Activated CD4-positive, alpha-beta T cell treated with anti-CD3 and anti-CD28 coated beads, Interleukin-2, amount 50 U/mL, for 16 hours (primary cell): Measurements from ENCODE around the gene ADGRF1.
"Not testable (repeated sequence)": the region's sequence is repeated elsewhere in the genome, so short reads cannot be mapped to it uniquely, and the experiment has no call there.

Experiments
- DNase-seq: peaks from one replicate; pipeline ENCODE4 v3.0.0-alpha.2; 2020

The ADGRF1 gene

DNA sequence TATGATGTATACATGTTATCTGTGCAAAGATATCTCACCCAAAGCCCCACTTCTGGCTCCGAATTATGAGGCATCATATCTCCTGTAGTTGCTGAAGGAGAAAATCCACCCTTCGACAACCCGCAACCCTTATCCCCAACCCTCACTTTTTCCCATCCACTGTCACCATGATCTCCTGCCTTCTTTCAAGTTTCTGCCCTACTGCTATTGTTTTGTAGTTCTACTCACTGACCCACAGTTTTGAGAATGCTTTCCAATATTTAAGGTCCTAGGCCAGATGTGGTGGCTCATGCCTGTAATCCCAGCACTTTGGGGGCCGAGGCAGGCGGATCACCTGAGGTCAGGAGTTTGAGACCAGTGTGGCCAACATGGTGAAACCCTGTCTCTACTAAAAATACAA is 22.2 kb downstream of the ADGRF1 start:
- DNase-seq: no peak

DNA sequence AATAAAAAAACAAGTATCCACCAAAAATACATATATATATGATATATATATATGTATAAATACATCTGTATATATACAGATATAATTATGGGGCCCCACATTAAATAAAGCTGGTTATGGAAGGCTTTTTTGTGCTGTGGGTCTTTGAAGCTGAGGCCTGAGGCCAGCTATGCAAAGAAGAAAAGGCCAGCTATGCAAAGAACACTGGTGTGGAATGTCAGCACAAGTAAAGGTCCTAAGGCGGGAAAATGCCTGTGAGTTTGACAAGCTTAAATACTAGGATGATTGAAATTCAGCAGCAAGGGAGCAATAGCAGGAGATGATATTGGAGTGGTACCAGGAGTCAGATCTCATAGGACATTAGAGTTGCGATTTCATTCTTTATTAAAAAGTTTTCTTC is 25.2 kb downstream of the ADGRF1 start:
- DNase-seq: no peak

DNA sequence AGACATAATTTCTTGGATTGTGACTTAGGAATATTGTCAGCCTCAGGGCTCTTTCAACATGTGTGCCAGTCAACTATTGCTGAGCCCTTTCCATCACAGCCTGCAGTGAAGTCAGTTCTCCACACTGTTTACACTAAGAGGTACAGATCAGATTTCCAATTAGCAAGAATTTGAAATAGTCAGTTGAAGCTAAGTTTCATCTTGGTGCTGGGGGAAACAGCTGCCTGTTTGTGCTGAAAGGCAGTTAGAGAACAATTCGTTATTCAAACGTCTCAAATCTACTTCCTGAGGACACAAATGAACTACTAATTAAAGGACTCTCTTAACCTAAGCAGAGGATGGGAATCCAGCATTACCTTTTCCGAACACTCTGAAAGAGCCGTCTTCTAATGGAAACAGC is 25.9 kb downstream of the ADGRF1 start:
- DNase-seq: no peak

DNA sequence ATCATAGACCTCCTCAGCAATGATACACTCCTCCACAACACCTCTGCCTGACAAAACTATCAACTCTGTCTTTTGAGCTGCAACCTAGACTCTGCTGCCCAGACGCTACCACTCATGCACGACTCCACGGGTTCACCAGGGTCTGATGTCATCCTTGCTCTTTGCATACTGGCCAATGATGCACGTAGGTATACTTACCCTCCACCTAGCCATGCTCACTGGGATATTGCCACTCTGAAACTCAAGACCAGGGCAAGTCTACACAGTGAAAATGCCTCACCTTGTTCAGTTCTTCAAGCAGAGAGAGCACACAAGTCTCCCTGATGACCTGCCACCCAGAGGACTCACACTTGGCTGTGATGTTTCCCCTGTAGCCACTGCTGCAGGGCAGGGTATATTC is 27.7 kb downstream of the ADGRF1 start:
- no peak for DNase-seq

DNA sequence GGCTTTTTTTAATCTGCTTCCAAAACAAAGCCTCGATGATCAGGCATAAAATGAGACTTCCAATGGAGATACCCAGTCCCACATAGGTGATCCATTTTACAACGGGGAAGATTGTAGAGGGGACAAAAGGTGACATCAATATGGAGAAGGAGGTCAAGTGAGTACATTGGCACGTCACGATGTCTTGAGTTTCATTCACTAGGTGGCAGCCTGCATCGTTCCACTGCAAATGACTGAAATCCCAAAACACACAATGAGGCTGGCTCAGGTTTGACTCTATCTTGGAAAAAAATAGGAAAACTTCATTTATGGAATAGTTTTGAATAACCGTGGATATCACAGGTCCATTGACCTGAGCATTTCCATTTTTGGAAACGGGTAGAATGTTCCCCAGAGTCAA is 32.5 kb downstream of the ADGRF1 start:
- no peak for DNase-seq

DNA sequence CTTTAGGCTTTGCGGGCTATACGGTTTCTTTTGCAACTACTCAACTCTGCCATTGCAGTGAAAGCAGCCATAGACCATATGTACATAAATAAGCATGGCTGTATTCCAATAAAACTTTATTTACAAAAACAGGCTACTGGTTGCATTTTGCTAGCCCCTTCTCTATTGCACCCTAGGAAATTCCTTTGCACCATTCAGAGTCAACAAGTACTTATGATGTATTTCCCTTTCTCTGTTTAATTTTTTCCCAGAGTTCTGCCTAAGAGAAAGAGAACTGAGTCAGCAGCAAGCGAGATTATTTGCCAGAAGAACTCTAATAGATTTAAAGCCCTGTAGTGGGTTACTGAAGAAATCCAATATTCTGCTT is 33.8 kb downstream of the ADGRF1 start:
- no peak for DNase-seq

DNA sequence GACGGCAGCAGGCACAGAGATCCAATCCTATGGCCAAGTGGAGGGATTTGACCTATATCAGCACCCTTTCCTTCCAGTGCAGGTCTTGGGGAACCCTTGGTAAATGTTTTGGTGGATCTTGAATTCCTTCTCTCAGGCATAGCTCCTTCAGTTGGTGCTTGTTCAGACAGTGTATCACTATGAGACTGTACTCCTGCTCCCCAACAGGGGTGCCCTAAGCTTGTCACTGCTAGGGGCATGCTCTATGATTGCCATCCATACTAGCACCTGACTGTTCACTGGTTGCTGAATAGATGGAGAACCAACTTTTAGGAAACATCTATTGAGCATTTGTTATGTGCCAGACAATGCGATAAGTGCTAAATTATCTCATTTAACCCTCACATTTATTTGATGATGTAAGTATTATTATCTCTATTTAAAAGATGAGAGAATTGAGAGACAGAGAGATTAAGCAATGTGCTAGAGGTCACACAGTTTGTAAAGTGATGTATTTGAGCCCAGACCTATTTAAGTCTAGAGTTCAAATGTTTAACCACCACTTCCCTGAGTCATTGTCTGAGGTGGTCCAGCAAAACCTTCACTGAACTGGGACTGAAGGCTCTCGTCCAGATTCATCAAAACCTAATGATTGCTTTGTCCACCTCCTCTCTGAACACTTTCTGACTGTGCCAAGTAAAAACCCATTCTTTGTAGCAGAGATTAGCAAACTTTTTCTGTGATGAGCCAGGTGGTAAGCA is 34.3 kb downstream of the ADGRF1 start:
- no peak for DNase-seq

DNA sequence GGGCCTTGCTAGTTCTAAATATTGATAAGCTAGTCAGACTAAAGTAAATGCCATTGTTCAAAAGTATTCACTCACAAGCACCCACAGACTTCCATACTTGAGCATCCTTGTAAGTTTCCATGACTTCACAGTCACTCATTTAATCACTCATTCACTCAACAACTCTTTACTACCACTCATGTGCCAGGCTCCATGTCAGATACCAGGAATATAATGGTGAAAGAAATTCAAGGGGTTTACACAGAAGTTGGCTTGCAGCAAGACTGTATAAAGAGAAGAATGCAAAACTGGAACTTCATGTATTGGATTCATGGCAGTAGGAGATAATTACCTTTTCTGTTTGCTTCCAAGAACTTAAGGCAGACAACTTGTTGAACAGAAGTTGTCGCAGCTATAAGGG is 36.6 kb downstream of the ADGRF1 start:
- DNase-seq: no peak

DNA sequence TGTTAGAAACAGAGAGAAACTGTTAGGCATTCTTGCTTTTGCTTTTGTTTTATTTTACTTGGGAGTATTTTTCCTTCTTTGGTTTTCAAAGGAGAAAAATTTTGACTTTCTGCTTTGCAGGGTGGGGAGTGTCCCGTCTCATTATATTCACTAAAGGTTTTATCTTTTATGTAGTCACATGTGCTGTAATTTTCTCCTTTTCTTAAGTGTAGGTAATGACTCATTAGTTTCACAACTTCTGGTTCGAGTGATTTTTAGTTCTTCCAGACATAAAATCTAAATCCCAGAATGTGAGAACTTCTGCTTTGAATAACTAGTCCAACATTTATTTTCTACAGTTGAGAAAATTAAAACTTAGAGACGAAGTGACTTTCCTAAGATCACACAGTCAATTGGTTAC is 37.7 kb downstream of the ADGRF1 start:
- DNase-seq: no peak

DNA sequence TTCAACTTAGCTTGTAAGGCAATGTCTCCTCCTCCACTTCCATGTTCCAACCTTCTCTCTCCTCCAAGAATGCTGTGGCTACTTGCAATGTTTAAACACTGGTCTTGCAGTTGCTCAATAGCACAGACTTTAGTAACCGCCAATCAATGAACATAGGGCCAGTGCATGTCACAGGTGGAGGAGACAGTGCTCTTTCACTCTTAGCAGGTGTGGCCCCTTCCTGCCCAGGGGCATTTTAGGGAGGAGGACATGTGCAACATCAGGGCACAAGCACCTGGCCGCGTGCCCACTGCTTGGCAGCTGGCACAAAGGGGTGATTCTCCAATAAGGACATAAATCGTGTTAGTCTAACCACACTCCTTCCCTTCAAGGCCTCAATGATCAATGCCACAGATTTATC is 41.3 kb downstream of the ADGRF1 start:
- no peak for DNase-seq

DNA sequence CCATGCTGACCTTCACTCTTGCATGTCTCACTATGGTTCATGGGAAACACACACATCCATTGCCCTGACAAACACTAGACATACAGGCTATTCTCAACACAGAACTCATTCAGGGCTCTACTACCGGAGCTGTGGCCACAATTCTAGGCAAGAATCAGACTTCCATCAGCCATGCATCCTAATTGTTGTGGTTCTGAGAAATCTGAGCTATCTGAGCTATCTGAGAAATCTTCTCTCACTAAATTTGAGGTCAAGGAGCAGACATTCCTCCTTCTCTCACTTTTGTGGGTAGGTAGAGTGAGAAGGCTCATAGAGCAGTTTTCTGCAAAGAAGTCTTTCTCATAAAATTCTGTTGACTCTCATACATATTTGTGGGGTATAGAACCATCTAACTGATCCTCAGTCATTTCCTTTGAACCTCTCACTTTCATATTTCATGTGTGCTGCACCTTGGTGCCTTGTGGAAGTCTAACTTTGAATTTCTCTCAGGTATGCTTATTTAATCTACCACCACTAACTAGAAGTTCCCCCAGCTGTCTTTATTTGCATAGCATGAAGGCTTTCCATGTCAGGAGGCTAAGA is 43.6 kb downstream of the ADGRF1 start:
- no peak for DNase-seq

DNA sequence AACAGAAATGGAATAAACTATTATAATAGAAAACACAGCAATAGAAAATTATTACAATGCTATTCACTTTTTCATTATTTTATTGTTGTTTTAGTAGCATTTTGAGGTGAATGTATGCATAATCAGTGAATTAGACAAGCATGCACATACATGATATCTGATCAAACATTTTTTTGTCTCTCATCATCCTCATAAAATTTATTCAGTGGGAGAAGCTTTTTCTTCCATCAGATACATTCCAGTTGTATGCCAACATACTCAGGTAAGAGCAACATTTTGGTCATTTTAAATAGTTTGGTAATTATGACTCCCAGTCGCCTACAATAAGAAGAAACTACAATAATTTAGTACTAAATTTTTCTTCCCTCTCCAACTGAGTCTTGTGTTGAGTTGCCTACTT is 44.5 kb downstream of the ADGRF1 start:
- no peak for DNase-seq

DNA sequence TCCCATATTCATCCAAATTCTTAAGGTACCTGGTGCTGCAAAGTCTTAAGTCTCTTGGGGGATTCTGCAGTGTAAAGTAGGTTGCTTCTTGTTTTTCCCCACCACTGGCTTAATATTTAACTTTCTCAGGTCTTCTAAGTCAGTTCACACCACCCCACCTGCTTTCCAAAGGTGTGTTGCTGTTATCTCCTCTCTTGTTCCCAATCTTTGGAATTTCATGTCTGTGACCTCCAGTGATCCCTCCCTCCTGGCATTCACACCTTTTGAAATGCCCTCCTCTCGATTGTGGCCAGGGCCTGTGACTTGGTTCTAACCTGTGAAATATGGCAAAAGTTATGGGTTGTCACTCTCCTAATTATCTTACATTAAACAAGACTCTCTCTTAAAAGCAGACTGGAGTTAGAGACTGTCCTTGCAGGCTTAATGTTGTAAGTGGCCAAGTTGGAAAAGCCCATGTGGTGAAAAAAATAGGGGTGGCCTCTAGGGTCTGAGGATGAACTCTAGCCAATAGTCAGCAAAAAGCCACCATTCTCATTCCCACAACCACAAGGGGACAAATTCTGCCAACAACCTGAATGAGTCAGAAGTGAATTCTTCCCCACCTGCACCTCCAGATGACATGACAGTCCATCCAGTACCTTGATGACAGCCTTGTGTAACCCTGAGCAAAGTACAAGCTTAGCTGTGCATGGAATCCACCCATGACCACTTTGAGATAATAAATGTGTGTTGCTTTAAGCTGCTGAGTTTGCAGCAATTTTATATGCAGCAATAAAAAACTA is 45.1 kb downstream of the ADGRF1 start:
- DNase-seq: no peak

DNA sequence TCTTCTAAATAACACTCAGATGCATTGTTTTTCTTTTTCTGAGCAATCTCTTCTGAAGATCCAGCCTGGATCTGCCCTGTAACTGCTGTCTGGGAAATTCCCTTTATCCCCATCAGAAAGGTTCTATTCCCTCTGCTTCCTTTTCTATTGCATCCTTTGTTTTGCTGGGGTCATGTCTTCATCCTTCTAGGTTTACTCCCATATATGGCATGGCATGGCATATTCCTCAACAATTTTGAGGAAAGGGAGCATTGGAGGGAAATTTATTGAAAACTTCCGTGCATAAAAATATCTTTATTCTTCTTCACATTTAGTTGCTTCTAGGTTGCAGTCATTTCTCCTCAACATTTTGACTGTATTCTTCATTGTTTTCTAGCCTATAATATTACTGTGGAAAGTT is 47.2 kb downstream of the ADGRF1 start:
- DNase-seq: no peak

DNA sequence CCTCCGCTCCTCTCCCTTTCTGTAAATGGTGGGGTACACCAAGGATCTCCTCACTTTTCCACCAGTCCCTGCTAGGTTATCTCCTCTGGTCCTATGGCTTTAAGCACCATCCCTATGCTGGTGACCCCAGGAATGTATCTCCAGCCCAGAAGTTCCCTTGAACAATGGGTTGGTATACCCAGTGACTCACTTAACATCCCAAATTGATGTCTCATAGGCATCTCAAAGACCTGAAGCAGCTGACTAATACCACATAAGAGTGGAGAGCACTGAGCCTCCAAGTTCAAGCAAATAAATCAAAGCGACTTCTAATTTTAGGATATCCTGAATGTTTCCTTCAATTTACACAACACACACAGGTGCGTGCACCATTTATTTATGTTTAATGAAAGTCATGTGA is 48.3 kb downstream of the ADGRF1 start:
- no peak for DNase-seq

DNA sequence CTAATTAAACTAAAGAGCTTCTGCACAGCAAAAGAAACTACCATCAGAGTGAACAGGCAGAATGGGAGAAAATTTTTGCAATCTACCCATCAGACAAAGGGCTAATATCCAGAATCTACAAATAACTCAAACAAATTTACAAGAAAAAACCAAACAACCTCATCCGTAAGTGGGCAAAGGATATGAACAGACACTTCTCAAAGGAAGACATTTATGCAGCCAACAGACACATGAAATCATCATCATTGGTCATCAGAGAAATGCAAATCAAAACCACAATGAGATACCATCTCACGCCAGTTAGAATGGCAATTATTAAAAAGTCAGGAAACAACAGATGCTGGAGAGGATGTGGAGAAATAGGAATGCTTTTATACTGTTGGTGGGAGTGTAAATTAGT is 49.7 kb downstream of the ADGRF1 start:
- not testable (repeated sequence) for DNase-seq

DNA sequence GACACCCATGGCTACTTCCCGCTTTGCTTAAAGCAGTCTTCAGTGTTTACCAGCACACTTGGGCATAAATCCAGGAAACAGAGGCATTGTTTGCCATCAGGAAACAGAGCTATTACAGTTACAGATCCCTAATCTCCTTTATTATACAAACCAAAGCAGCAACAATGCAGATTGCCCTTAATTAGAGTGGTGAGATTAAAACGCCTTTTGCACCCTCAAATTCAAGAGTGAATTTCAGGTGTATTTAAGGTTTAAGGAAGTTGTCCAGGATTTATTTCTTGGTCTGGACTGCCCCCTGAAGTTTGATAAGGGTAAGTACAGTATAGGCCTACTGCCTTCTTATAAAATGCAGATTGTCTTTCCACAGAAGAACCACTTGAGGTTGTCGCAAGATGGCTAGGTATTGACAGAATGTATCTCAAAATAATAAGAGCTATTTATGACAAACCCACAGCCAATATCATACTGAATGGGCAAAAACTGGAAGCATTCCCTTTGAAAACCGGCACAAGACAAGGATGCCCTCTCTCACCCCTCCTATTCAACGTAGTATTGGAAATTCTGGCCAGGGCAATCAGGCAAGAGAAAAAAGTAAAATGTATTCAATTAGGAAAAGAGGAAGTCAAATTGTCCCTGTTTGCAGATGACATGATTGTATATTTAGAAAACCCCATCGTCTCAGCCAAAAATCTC is 51.2 kb downstream of the ADGRF1 start:
- DNase-seq: peak; percentile 1

DNA sequence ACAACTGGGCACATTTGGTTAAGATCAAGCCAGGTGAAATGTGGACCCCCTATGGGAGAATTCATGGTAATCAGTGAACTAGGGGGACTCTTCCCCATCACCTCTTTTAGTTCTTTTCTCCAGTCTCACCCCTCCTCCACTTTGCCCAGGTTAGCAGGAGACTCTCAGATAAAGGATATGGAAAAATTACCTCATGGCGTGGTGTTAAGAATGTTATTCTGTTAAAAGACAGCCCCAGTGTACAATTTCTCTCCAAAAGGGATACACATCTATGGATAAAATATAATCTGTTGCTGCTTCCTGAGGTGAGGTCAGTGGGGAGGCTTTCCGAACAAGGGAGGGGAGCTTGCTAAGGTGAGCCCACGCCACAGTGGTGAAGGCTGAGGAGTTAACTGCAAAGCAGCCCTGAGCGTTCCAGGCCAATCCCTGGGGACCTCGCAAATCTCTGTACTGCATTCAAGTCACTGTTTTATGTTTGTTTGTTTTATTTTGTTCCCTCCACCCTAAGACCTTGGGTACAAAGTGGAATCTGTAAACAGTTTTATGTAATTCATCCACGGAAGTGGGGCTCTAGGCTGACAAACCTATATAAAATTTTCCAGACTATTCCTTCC is 52.0 kb downstream of the ADGRF1 start:
- DNase-seq: no peak

DNA sequence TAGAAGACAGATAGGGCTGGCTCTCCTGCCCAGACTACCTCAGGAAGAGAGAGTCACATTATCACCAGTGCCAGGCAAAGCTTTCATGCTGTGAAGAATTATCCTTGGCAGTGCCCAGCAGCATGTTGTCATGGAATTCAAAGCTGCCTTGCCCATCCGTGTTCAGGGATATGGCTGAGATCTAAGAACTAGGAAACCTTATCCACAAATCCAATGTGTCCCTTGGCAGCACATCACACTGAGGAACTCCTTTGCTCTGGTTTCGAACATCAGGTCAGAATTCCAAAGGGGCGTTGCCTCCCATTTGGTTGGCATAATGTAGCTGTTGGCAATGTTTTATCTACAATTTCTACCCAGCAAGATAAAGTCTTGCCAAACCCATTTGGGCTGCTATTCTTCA is 52.7 kb downstream of the ADGRF1 start:
- DNase-seq: no peak

DNA sequence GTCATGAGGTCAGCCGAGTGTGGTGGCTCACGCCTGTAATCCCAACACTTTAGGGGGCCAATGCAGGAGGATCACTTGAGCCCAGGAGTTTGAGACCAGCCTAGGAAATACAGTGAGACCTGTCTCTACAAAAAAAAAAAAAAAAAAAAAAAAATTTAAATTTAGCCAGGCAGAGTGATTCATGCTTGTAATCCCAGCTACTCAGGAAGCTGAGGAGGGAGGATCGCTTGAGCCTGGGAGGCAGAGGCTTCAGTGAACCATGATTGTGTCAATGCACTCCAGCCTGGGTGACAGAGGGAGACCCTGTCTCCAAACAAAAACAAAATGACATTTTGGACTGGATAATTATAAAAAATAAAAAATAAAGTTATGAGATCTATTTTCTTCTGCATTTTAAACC is 56.2 kb downstream of the ADGRF1 start:
- no peak for DNase-seq

DNA sequence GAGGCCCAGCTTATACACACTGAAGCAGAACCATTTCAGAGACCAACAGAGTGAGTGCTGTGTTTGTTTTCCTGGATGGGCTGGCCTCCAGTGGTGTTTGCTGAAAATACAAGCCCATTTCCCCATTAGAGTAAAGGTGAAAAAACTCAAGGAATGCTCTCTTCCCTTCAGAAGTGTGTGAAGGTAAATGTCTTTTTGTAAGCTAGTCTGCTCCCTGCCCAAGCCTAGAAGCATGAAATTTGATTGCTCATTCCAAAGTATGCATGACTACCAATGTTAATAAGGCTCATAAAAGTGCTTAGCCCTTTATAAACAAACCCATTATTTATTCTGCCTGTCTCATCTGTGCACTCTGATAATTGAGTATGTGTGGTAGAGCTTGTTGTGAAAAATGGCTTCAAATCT is 59.1 kb downstream of the ADGRF1 start:
- DNase-seq: no peak

DNA sequence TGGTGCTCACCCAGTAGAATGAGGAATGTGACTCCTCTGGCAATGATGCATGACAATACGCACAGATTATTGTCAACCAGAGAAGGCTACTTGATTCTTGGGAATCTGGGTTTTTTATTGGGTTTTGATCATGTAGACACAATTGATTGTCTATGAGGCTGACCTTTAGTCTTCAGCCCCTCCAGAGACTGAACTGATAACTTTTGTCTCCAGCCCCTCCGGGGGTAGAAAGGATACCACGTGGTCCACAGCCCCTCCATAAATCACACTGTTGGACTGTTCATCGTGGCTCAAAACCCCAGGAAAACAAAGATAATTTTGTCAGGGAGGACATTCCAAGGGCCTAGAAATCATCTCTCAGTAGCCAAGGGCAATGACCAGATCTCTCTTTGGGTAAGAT is 62.9 kb downstream of the ADGRF1 start:
- no peak for DNase-seq

DNA sequence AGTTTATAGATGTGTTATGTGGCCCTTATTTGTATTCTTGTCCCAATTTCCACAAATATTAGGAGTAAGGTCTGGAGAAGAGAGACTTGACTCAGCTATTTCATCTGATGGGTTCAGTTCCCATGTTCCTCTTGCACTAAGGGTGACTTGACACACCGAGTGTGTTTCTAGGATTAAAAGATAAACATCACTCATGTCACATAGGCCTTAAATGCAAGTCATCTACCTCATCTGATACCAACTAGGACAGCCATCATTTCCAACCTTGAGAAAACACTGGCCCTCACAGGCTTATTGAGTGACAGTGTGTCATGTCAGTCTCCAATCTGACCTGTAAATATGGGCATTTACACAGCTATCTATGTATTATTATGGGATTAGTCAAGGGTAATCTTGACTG is 67.3 kb downstream of the ADGRF1 start:
- no peak for DNase-seq
